ENCODE measurements around the gene CES3. TPM values are rescaled to one million over a fixed set of nuclear protein-coding genes. Genes with fewer than 3 reads are reported as not detected.

The CES3 gene
- polyA plus RNA-seq, 1 experiment, result 0.12 TPM

DNA sequence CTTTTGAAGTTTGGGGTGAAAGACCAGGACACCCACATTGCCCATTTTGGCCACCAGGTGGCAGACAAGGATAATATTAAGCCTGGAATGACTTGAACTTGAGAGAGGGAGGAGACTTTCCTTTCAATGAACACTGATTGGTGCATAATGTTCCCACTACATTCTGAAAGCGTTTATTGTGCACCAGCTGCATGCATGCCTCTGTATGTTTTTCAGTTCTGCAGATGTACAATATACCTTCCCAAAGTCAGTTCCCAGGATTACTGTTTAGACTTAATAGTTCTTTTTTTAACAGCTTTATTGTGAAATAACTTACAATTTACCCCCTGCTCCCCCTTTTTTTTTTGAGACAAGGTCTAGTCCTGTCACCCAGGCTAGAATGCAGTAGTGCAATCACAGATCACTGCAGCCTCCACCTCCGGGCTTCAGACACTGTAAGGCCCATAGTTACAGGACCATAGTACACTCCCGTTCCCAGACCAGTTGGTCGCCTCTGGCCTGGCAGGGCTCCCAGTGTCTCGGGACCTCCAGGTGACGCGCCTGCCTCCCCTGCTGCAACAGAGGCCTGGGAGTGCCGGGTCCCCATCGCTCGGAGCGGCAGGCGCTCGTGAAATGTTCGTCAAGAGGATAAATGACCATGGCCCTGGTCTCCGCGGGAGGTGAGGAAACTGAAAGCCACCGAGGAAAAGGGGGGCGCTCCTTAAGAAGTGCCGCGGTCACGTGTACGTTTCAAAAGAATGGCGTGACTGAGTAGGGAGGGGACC lies 13.6 kb upstream of the CES3 start:
- H3K9me3 ChIP-seq (ENCODE audit: control insufficient read depth, insufficient read depth, low read length), result peaks cover 5% of the 10 kb centered on the region; the same call in 1 of the 2 replicates
- H3K27me3 ChIP-seq (ENCODE audit: control insufficient read depth, insufficient read depth, low read length), result peaks cover 17% of the 10 kb centered on the region
- TF ChIP-seq, protein P1, sequence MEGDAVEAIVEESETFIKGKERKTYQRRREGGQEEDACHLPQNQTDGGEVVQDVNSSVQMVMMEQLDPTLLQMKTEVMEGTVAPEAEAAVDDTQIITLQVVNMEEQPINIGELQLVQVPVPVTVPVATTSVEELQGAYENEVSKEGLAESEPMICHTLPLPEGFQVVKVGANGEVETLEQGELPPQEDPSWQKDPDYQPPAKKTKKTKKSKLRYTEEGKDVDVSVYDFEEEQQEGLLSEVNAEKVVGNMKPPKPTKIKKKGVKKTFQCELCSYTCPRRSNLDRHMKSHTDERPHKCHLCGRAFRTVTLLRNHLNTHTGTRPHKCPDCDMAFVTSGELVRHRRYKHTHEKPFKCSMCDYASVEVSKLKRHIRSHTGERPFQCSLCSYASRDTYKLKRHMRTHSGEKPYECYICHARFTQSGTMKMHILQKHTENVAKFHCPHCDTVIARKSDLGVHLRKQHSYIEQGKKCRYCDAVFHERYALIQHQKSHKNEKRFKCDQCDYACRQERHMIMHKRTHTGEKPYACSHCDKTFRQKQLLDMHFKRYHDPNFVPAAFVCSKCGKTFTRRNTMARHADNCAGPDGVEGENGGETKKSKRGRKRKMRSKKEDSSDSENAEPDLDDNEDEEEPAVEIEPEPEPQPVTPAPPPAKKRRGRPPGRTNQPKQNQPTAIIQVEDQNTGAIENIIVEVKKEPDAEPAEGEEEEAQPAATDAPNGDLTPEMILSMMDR (IDR thresholded peaks at IDR 0.05; ENCODE audit: low read depth, low read length), result peak; percentile 88
- ChIA-PET CTCF (interaction anchor here (0.7 to 2.8 kb wide), 5 partner anchors 11 to 237 kb away, joined by 3 to 13 read pairs (median 4); no protein-coding TSS in a partner anchor), POLR2A (interaction anchor here (0.7 kb wide), 1 partner anchor 227 kb away, joined by 3 read pairs; no protein-coding TSS in a partner anchor)
- peak overlapping the region; percentile 60 for H3K4me3 ChIP-seq (ENCODE audit: low read depth, low read length)
- no peak overlapping the region for H3K27ac ChIP-seq (ENCODE audit: low read depth, low read length)
- peak; percentile 63 for DNase-seq (ENCODE audit: low read depth, low spot score)

DNA sequence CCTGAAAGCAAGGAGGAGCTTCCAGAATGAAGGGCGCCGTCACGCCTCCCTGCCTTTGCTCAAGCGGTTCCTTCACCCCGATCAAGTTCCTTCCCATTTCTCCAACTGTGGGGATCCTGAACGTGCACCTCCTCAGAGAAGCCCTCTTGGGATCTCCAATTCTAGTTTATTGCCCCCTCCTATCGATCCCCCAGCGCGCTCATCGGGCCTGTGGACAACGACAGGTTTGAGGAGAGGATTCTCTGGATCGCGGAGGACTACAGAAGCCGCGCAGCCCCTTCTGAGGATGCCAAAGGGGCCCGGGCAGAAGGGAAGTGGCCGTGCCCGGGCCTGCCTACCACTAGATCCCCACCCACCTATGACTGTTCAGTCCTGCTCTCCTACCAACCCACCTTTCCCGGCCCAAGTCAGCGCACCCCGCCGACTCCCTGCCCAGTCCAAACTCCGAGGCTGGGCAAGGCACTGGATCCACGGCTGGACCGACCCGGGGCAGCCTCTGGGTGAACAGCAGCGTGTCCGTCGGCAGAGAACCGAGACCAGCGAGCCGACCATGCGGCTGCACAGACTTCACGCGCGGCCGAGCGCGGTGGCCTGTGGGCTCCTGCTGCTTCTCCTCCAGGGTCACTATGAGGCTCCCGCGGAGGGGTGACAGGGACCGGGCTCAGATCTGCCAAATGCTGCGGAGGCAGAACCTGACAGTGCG lies 12.8 kb upstream of the CES3 start:
- H3K27me3 ChIP-seq (ENCODE audit: control insufficient read depth, insufficient read depth, low read length), result peaks cover 17% of the 10 kb centered on the region
- CTCF ChIA-PET, result interaction anchor here (0.8 to 1.6 kb wide), 2 partner anchors 207 to 236 kb away, joined by 3 to 7 read pairs; no protein-coding TSS in a partner anchor
- TF ChIP-seq, protein P1 (IDR thresholded peaks at IDR 0.05; ENCODE audit: low read depth, low read length), result no peak
- H3K9me3 ChIP-seq (ENCODE audit: control insufficient read depth, insufficient read depth, low read length), result peaks cover 5% of the 10 kb centered on the region; the same call in 1 of the 2 replicates
- POLR2A ChIA-PET, result no interaction called here
- peak overlapping the region; percentile 60 for H3K4me3 ChIP-seq (ENCODE audit: low read depth, low read length)
- no peak for DNase-seq (ENCODE audit: low read depth, low spot score)
- no peak overlapping the region for H3K27ac ChIP-seq (ENCODE audit: low read depth, low read length)

DNA sequence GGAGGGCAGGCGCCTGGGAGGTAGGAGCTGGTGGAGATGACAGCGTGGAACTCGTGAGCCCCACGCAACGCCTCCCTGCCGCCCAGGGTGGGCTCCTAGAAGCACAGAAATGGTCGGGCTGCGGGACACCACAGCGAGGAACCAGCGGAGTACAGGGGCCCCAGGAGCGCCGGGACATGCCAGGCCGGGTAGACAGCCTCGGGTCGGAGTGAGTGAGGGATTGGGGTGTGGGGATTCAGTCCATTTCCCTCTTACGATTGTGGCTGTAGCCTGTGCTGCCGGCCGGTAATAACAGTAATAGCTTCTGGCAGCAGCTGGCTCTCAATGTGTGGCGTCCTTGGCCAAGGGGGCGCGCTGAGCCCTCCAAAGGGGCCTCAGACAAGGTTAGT lies 12.2 kb upstream of the CES3 start:
- Histone ChIP-seq H3K4me3 (ENCODE audit: low read depth, low read length) (peak overlapping the region; percentile 60; the same call in 1 of the 2 replicates), H3K27me3 (ENCODE audit: control insufficient read depth, insufficient read depth, low read length) (peaks cover 17% of the 10 kb centered on the region), H3K27ac (ENCODE audit: low read depth, low read length) (no peak overlapping the region), H3K9me3 (ENCODE audit: control insufficient read depth, insufficient read depth, low read length) (peaks cover 5% of the 10 kb centered on the region; the same call in 1 of the 2 replicates)
- DNase-seq (ENCODE audit: low read depth, low spot score), result no peak
- ChIA-PET CTCF (interaction anchor here (1.6 kb wide), 1 partner anchor 206 kb away, joined by 7 read pairs; no protein-coding TSS in a partner anchor), POLR2A (no interaction called here)
- TF ChIP-seq, protein P1 (IDR thresholded peaks at IDR 0.05; ENCODE audit: low read depth, low read length), result no peak

DNA sequence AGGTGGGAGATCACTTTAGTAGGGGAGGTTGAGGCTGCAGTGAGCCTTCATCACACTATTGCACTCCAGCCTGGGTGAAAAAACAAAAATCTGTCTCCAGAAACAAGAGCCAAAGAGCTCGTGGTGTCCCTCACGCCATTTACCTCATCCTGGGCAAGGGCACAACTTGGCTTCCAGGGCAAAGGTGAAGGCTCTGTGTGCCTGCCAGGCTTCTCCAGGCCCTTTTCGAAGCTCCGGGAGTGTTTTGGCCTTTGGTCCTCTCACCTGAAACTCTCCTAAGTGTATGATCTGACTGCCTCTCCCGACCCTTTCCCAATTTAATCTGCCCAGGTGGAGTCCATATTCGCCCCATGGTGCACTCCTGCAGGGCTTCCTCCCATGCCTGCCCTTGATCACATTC lies 11.6 kb upstream of the CES3 start:
- ChIA-PET POLR2A (no interaction called here), CTCF (interaction anchor here (1.6 kb wide), 1 partner anchor 206 kb away, joined by 7 read pairs; no protein-coding TSS in a partner anchor)
- Histone ChIP-seq H3K27me3 (ENCODE audit: control insufficient read depth, insufficient read depth, low read length) (peaks cover 17% of the 10 kb centered on the region), H3K27ac (ENCODE audit: low read depth, low read length) (no peak overlapping the region), H3K4me3 (ENCODE audit: low read depth, low read length) (no peak overlapping the region), H3K9me3 (ENCODE audit: control insufficient read depth, insufficient read depth, low read length) (peaks cover 5% of the 10 kb centered on the region; the same call in 1 of the 2 replicates)
- DNase-seq (ENCODE audit: low read depth, low spot score), result no peak
- TF ChIP-seq, protein P1 (IDR thresholded peaks at IDR 0.05; ENCODE audit: low read depth, low read length), result no peak
